GM23248 (cell line): ENCODE measurements around the gene KIAA1586. TPM values are rescaled to one million over a fixed set of nuclear protein-coding genes. Genes with fewer than 3 reads are reported as not detected.
"Not testable (repeated sequence)": the region's sequence is repeated elsewhere in the genome, so short reads cannot be mapped to it uniquely, and the experiment has no call there.

Experiments
- DNase-seq: peaks from one replicate; pipeline ENCODE4 v3.0.0-alpha.2; 2015
- H2AFZ ChIP-seq: fragments of 200-600 bp; sonication (generic); 2 replicates; pipeline ENCODE4 v1.6.1; 2016; ENCODE audit warnings: antibody characterized with exemption
- H3F3A ChIP-seq: fragments of 200-600 bp; sonication (generic); 2 replicates; pipeline ENCODE4 v1.6.1; 2016; ENCODE audit warnings: mild to moderate bottlenecking, antibody characterized with exemption, mixed run types; ENCODE audit not compliant: insufficient read depth
- H3K27ac ChIP-seq: fragments of 200-600 bp; sonication (generic); 2 replicates; pipeline ENCODE4 v1.5.1; 2016; ENCODE audit warnings: mild to moderate bottlenecking
- H3K27me3 ChIP-seq: fragments of 200-600 bp; sonication (generic); replicated peaks from 2 replicates; pipeline ENCODE4 v1.6.1; 2016; ENCODE audit warnings: mild to moderate bottlenecking; ENCODE audit not compliant: insufficient read depth
- H3K36me3 ChIP-seq: fragments of 200-600 bp; sonication (generic); 2 replicates; pipeline ENCODE4 v1.6.1; 2016; ENCODE audit warnings: low read depth, mild to moderate bottlenecking
- H3K4me1 ChIP-seq: fragments of 200-600 bp; sonication (generic); 2 replicates; pipeline ENCODE4 v1.6.1; 2016; ENCODE audit warnings: mild to moderate bottlenecking; ENCODE audit not compliant: insufficient read depth
- H3K4me2 ChIP-seq: fragments of 200-600 bp; sonication (generic); one replicate; pipeline ENCODE4 v1.6.1; 2016; ENCODE audit warnings: mild to moderate bottlenecking; ENCODE audit not compliant: unreplicated experiment
- H3K4me3 ChIP-seq: fragments of 200-600 bp; sonication (generic); 2 replicates; pipeline ENCODE4 v1.5.1; 2016; ENCODE audit warnings: mild to moderate bottlenecking
- H3K79me2 ChIP-seq: fragments of 200-600 bp; sonication (generic); 2 replicates; pipeline ENCODE4 v1.6.1; 2016; ENCODE audit warnings: mild to moderate bottlenecking; ENCODE audit not compliant: insufficient read depth
- H3K9ac ChIP-seq: fragments of 200-600 bp; sonication (generic); 2 replicates; pipeline ENCODE4 v1.6.1; 2016; ENCODE audit warnings: mild to moderate bottlenecking
- H3K9me2 ChIP-seq: fragments of 200-600 bp; sonication (generic); 2 replicates; pipeline ENCODE4 v1.6.1; 2016; ENCODE audit warnings: mixed run types, mild to moderate bottlenecking, moderate library complexity; ENCODE audit not compliant: insufficient read depth
- H3K9me3 ChIP-seq: fragments of 200-600 bp; sonication (generic); one replicate; pipeline ENCODE4 v1.6.1; 2017; ENCODE audit warnings: low read depth
- H4K20me1 ChIP-seq: fragments of 200-600 bp; sonication (generic); 2 replicates; pipeline ENCODE4 v1.6.0; 2016; ENCODE audit not compliant: insufficient read depth
- EZH2 ChIP-seq: fragments of 200-600 bp; sonication (generic); IDR thresholded peaks from 2 replicates; pipeline ENCODE4 v1.6.1; 2018; ENCODE audit warnings: antibody characterized with exemption, mild to moderate bottlenecking; ENCODE audit not compliant: insufficient read depth, poor library complexity, severe bottlenecking
- EZH2phosphoT487 ChIP-seq: fragments of 200-600 bp; sonication (generic); IDR thresholded peaks from 2 replicates; pipeline ENCODE4 v1.6.1; 2018; ENCODE audit warnings: antibody characterized with exemption, moderate library complexity, mild to moderate bottlenecking, low read depth; ENCODE audit not compliant: insufficient read depth
- WGBS, 2 experiments: methylation state at CpG; one replicate each; pipeline ENCODE4 v1.1.6; 2015 to 2017; ENCODE audit warnings: low lambda C conversion rate in 2 of 2, low coverage in 1 of 2; ENCODE audit errors: missing lambda C conversion rate in 2 of 2; 5-methylcytosine and 5-hydroxymethylcytosine counted together
- in situ Hi-C: fragments of 300-500 bp; cut with MboI; formaldehyde crosslinking; loops from 2 replicates; pipeline ENCODE4 v1.15.0; 2020
- polyA plus RNA-seq: library from polyadenylated mRNA; unstranded; fragments of >200 nt; fragmentation: Nextera tagmentation; extraction: Ambion mirVana; gene quantifications from 2 replicates; pipeline ENCODE4 v1.2.1, GENCODE V29; 2016
- total RNA-seq: library from RNA; depleted of rRNA; stranded (reverse); fragments of >200 nt; shearing (Covaris generic); gene quantifications from 2 replicates; pipeline ENCODE4 v1.2.3, GENCODE V29; 2014

KIAA1586 gene
- total and polyA plus RNA-seq, 2 experiments from 2014 or later = 11.8 to 19.0 TPM

GRCh38 chr6:57089265-57089664 lies 42.8 kb downstream of the KIAA1586 start:
- TF ChIP-seq EZH2phosphoT487 (no peak), EZH2 (no peak)
- H3K4me1 ChIP-seq = peaks cover 26% of the 10 kb centered on the region
- peak overlapping the region; percentile 73 for H3K4me3 ChIP-seq
- peak overlapping the region; percentile 88 for H3K4me2 ChIP-seq
- H3K9me3 ChIP-seq = no peaks in the 10 kb centered on the region
- H3K79me2 ChIP-seq = peaks cover 30% of the 10 kb centered on the region
- H3K27ac ChIP-seq = peak overlapping the region; percentile 79; the same call in 1 of the 2 replicates
- no peaks in the 10 kb centered on the region for H3K9me2 ChIP-seq
- in situ Hi-C loops = no loop called here
- H3F3A ChIP-seq = peaks cover 4% of the 10 kb centered on the region; the same call in 1 of the 2 replicates
- H2AFZ ChIP-seq = peak overlapping the region; percentile 89
- DNase-seq = no peak
- WGBS, 2 experiments = 55 to 67% methylated on average over 3 of the region's 3 CpGs
- H3K36me3 ChIP-seq = peaks cover 19% of the 10 kb centered on the region; the same call in 1 of the 2 replicates
- H4K20me1 ChIP-seq = peaks cover 17% of the 10 kb centered on the region; the same call in 1 of the 2 replicates
- no peaks in the 10 kb centered on the region for H3K27me3 ChIP-seq
- peak overlapping the region; percentile 85 for H3K9ac ChIP-seq

- peak within 1 kb of the TSS; percentile 79 for H3K27ac ChIP-seq
- H3K9ac ChIP-seq = peak within 1 kb of the TSS; percentile 85
- peak; percentile 99 for DNase-seq
- no peak for TF ChIP-seq EZH2
- TF ChIP-seq EZH2phosphoT487 = no peak
- 1% methylated on average over 40 to 43 of the region's 58 CpGs for WGBS, 2 experiments
- in situ Hi-C loops = no loop called here
- peaks cover 4% of the 10 kb centered on the region; the same call in 1 of the 2 replicates for H3F3A ChIP-seq
- H3K79me2 ChIP-seq = peaks cover 37% of the 10 kb centered on the region
- peaks cover 23% of the 10 kb centered on the region for H3K36me3 ChIP-seq
- no peaks in the 10 kb centered on the region for H3K9me2 ChIP-seq
- peak within 1 kb of the TSS; percentile 88 for H3K4me2 ChIP-seq
- H2AFZ ChIP-seq = peak within 1 kb of the TSS; percentile 89
- peaks cover 17% of the 10 kb centered on the region; the same call in 1 of the 2 replicates for H4K20me1 ChIP-seq
- peaks cover 26% of the 10 kb centered on the region for H3K4me1 ChIP-seq
- peak within 1 kb of the TSS; percentile 73 for H3K4me3 ChIP-seq
- H3K27me3 ChIP-seq = no peaks in the 10 kb centered on the region
- H3K9me3 ChIP-seq = no peaks in the 10 kb centered on the region
Observed at GRCh38 chr6:57089687-57090457, 43.4 kb downstream of the KIAA1586 start, which contains the start of gene ZNF451. Gene ZNF451 (plus strand): TSS chr6:57090188. CDS start chr6:57090254, 66 bp downstream.

- peak overlapping the region; percentile 79; the same call in 1 of the 2 replicates for H3K27ac ChIP-seq
- H3K4me3 ChIP-seq, H2AFZ ChIP-seq, H3K27me3 ChIP-seq, in situ Hi-C loops, H3K9me3 ChIP-seq, H3F3A ChIP-seq, DNase-seq, H3K4me2 ChIP-seq, H3K9me2 ChIP-seq: not testable (repeated sequence)
- peaks cover 43% of the 10 kb centered on the region for H3K79me2 ChIP-seq
- H4K20me1 ChIP-seq = peaks cover 17% of the 10 kb centered on the region; the same call in 1 of the 2 replicates
- peaks cover 25% of the 10 kb centered on the region for H3K36me3 ChIP-seq
- peaks cover 26% of the 10 kb centered on the region for H3K4me1 ChIP-seq
- WGBS, 2 experiments = no CpG with 5 or more reads among the region's 27 CpGs
- peak overlapping the region; percentile 85 for H3K9ac ChIP-seq
Observed at GRCh38 chr6:57090458-57091067, 44.1 kb downstream of the KIAA1586 start.

DNA sequence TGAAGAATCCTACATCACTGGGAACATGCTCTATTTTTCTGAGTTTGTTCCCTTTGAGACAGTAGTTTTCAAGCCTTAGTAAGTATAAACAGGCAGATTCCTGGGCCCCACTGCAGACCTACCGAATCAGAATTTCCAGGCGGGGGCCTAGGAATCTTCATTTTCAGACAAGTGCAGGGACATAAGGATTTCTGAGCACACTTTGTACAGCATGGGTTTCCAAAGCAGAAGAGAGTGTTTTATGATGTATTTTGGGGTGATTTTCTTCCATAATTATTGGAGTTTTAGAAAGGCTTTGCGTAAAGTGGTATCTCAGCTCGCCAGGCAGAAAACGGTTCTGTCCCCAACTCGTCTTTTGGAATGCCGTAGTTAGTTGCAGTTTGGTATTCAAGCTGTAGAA lies 44.9 kb downstream of the KIAA1586 start:
- WGBS, 2 experiments = 51% methylated on average over 7 of the region's 7 CpGs
- H2AFZ ChIP-seq, H3K9me2 ChIP-seq, H3K27me3 ChIP-seq, H3K9me3 ChIP-seq, in situ Hi-C loops, DNase-seq, H3F3A ChIP-seq: not testable (repeated sequence)
- peak overlapping the region; percentile 66 for H3K4me3 ChIP-seq
- peaks cover 26% of the 10 kb centered on the region for H3K4me1 ChIP-seq
- peak overlapping the region; percentile 27; the same call in 1 of the 2 replicates for H3K27ac ChIP-seq
- H3K36me3 ChIP-seq = peaks cover 25% of the 10 kb centered on the region
- peak overlapping the region; percentile 42 for H3K9ac ChIP-seq
- H3K4me2 ChIP-seq = peak overlapping the region; percentile 86
- peaks cover 52% of the 10 kb centered on the region for H3K79me2 ChIP-seq
- H4K20me1 ChIP-seq = peaks cover 20% of the 10 kb centered on the region; the same call in 1 of the 2 replicates
